GM23338 (cell line): ENCODE measurements around the gene PGAP3.

ENCODE experiments used
- CREB1 ChIP-seq: fragments of 250-450 bp; sonication (Bioruptor Pico); IDR thresholded peaks from 2 replicates; pipeline ENCODE4 v1.5.0; 2020; ENCODE audit warnings: low read depth, mild to moderate bottlenecking, moderate library complexity
- CTCF ChIP-seq, 2 experiments: fragments of 200-600 bp in 1 of 2; sonication (generic) in 1 of 2; conservative IDR thresholded peaks; 2 replicates each; pipeline versions ENCODE4 v1.5.1 to v1.6.1; 2016 to 2017; ENCODE audit warnings: antibody characterized with exemption in 2 of 2, low read depth in 2 of 2, mild to moderate bottlenecking in 2 of 2, moderate library complexity in 1 of 2
- EZH2 ChIP-seq: fragments of 200-600 bp; sonication (generic); IDR thresholded peaks from one replicate; pipeline ENCODE4 v1.8.0; 2017; ENCODE audit warnings: antibody characterized with exemption, mild to moderate bottlenecking, low read depth; ENCODE audit not compliant: unreplicated experiment
- EZH2phosphoT487 ChIP-seq: fragments of 200-600 bp; sonication (generic); IDR thresholded peaks from one replicate; pipeline ENCODE4 v1.8.1; 2018; ENCODE audit warnings: antibody characterized with exemption; ENCODE audit not compliant: unreplicated experiment
- JUNB ChIP-seq: IDR thresholded peaks from one replicate; pipeline ENCODE4 v1.6.1; 2016; ENCODE audit warnings: antibody characterized with exemption; ENCODE audit not compliant: unreplicated experiment
- NANOG ChIP-seq: IDR thresholded peaks from 2 replicates; pipeline ENCODE4 v1.6.1; 2016; ENCODE audit warnings: antibody characterized with exemption, borderline replicate concordance
- POLR2AphosphoS5 ChIP-seq: IDR thresholded peaks from 2 replicates; pipeline ENCODE4 v1.6.1; 2016; ENCODE audit warnings: antibody characterized with exemption, low read depth
- STAT1 ChIP-seq: IDR thresholded peaks from one replicate; pipeline ENCODE4 v1.6.1; 2016; ENCODE audit warnings: antibody characterized with exemption; ENCODE audit not compliant: unreplicated experiment
- ZNF114 ChIP-seq: fragments of 250-450 bp; sonication (Bioruptor Pico); IDR thresholded peaks from 2 replicates; pipeline ENCODE4 v1.5.0; 2020; ENCODE audit warnings: mild to moderate bottlenecking, moderate library complexity
- ZNF331 ChIP-seq: fragments of 250-450 bp; sonication (Bioruptor Pico); IDR thresholded peaks from 2 replicates; pipeline ENCODE4 v1.5.0; 2020; ENCODE audit warnings: low read depth, mild to moderate bottlenecking, moderate library complexity
- TF ChIP-seq, protein P1 (sequence below): IDR thresholded peaks from one replicate; pipeline ENCODE4 v1.6.1; 2018; ENCODE audit warnings: antibody characterized with exemption; ENCODE audit not compliant: unreplicated experiment
- TF ChIP-seq, protein P2 (sequence below): IDR thresholded peaks from 2 replicates; pipeline ENCODE4 v1.6.1; 2016; ENCODE audit warnings: antibody characterized with exemption
- TF ChIP-seq, protein P3 (sequence below): fragments of 250-450 bp; sonication (Bioruptor Pico); IDR thresholded peaks from 2 replicates; pipeline ENCODE4 v1.5.0; 2020; ENCODE audit warnings: mild to moderate bottlenecking, moderate library complexity

- TF ChIP-seq, protein P1, sequence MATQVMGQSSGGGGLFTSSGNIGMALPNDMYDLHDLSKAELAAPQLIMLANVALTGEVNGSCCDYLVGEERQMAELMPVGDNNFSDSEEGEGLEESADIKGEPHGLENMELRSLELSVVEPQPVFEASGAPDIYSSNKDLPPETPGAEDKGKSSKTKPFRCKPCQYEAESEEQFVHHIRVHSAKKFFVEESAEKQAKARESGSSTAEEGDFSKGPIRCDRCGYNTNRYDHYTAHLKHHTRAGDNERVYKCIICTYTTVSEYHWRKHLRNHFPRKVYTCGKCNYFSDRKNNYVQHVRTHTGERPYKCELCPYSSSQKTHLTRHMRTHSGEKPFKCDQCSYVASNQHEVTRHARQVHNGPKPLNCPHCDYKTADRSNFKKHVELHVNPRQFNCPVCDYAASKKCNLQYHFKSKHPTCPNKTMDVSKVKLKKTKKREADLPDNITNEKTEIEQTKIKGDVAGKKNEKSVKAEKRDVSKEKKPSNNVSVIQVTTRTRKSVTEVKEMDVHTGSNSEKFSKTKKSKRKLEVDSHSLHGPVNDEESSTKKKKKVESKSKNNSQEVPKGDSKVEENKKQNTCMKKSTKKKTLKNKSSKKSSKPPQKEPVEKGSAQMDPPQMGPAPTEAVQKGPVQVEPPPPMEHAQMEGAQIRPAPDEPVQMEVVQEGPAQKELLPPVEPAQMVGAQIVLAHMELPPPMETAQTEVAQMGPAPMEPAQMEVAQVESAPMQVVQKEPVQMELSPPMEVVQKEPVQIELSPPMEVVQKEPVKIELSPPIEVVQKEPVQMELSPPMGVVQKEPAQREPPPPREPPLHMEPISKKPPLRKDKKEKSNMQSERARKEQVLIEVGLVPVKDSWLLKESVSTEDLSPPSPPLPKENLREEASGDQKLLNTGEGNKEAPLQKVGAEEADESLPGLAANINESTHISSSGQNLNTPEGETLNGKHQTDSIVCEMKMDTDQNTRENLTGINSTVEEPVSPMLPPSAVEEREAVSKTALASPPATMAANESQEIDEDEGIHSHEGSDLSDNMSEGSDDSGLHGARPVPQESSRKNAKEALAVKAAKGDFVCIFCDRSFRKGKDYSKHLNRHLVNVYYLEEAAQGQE: no peak
- TF ChIP-seq CTCF (conservative IDR thresholded peaks at IDR 0.05; ENCODE audit: low read depth in 2 of 2) (no peak), CREB1 (CRISPR knock-in tag) (no peak), EZH2 (no peak), POLR2AphosphoS5 (no peak), JUNB (no peak), ZNF114 (CRISPR knock-in tag) (no peak), EZH2phosphoT487 (no peak), NANOG (no peak), ZNF331 (CRISPR knock-in tag) (no peak), STAT1 (no peak)
- TF ChIP-seq, protein P2, sequence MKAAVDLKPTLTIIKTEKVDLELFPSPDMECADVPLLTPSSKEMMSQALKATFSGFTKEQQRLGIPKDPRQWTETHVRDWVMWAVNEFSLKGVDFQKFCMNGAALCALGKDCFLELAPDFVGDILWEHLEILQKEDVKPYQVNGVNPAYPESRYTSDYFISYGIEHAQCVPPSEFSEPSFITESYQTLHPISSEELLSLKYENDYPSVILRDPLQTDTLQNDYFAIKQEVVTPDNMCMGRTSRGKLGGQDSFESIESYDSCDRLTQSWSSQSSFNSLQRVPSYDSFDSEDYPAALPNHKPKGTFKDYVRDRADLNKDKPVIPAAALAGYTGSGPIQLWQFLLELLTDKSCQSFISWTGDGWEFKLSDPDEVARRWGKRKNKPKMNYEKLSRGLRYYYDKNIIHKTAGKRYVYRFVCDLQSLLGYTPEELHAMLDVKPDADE: no peak
- TF ChIP-seq, protein P3, sequence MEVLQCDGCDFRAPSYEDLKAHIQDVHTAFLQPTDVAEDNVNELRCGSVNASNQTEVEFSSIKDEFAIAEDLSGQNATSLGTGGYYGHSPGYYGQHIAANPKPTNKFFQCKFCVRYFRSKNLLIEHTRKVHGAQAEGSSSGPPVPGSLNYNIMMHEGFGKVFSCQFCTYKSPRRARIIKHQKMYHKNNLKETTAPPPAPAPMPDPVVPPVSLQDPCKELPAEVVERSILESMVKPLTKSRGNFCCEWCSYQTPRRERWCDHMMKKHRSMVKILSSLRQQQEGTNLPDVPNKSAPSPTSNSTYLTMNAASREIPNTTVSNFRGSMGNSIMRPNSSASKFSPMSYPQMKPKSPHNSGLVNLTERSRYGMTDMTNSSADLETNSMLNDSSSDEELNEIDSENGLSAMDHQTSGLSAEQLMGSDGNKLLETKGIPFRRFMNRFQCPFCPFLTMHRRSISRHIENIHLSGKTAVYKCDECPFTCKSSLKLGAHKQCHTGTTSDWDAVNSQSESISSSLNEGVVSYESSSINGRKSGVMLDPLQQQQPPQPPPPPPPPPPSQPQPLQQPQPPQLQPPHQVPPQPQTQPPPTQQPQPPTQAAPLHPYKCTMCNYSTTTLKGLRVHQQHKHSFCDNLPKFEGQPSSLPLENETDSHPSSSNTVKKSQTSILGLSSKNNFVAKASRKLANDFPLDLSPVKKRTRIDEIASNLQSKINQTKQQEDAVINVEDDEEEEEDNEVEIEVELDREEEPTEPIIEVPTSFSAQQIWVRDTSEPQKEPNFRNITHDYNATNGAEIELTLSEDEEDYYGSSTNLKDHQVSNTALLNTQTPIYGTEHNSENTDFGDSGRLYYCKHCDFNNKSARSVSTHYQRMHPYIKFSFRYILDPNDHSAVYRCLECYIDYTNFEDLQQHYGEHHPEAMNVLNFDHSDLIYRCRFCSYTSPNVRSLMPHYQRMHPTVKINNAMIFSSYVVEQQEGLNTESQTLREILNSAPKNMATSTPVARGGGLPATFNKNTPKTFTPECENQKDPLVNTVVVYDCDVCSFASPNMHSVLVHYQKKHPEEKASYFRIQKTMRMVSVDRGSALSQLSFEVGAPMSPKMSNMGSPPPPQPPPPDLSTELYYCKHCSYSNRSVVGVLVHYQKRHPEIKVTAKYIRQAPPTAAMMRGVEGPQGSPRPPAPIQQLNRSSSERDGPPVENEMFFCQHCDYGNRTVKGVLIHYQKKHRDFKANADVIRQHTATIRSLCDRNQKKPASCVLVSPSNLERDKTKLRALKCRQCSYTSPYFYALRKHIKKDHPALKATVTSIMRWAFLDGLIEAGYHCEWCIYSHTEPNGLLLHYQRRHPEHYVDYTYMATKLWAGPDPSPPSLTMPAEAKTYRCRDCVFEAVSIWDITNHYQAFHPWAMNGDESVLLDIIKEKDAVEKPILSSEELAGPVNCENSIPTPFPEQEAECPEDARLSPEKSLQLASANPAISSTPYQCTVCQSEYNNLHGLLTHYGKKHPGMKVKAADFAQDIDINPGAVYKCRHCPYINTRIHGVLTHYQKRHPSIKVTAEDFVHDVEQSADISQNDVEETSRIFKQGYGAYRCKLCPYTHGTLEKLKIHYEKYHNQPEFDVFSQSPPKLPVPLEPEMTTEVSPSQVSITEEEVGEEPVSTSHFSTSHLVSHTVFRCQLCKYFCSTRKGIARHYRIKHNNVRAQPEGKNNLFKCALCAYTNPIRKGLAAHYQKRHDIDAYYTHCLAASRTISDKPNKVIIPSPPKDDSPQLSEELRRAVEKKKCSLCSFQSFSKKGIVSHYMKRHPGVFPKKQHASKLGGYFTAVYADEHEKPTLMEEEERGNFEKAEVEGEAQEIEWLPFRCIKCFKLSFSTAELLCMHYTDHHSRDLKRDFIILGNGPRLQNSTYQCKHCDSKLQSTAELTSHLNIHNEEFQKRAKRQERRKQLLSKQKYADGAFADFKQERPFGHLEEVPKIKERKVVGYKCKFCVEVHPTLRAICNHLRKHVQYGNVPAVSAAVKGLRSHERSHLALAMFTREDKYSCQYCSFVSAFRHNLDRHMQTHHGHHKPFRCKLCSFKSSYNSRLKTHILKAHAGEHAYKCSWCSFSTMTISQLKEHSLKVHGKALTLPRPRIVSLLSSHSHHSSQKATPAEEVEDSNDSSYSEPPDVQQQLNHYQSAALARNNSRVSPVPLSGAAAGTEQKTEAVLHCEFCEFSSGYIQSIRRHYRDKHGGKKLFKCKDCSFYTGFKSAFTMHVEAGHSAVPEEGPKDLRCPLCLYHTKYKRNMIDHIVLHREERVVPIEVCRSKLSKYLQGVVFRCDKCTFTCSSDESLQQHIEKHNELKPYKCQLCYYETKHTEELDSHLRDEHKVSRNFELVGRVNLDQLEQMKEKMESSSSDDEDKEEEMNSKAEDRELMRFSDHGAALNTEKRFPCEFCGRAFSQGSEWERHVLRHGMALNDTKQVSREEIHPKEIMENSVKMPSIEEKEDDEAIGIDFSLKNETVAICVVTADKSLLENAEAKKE: no peak
Measured at GRCh38 chr17:39650121-39650579, 37.7 kb downstream of the PGAP3 start.
